MM.1S (cell line): Measurements from ENCODE around the gene ENPP1.
A peak's percentile ranks its signal among the peaks of the same experiment; 100 is the strongest.

Source experiments
- CTCF ChIP-seq: fragments of 300-600 bp; sonication (generic); IDR thresholded peaks from 2 replicates; pipeline ENCODE4 v1.5.1; 2016; ENCODE audit warnings: antibody characterized with exemption, low read length, mixed read lengths
- EZH2 ChIP-seq: fragments of 300-600 bp; sonication (generic); optimal IDR thresholded peaks from 2 replicates; pipeline ENCODE3; 2017; ENCODE audit warnings: low read depth, mild to moderate bottlenecking, antibody characterized with exemption, low read length, mixed read lengths

GRCh38 chr6:131924881-131925474, 117.2 kb downstream of the ENPP1 start:
- TF ChIP-seq CTCF (peak; percentile 64), EZH2 (no peak)
